K562 (cell line): ENCODE results near the gene THRSP.

Experiments
- CREM ChIP-seq: IDR thresholded peaks from 2 replicates; pipeline ENCODE4 v1.6.1; 2014; ENCODE audit warnings: antibody characterized with exemption, low read depth
- EZH2 ChIP-seq: IDR thresholded peaks from 2 replicates; pipeline ENCODE4 v1.6.1; 2012; ENCODE audit warnings: low read depth, mild to moderate bottlenecking, inconsistent platforms, low read length, borderline replicate concordance
- MECOM ChIP-seq: fragments of 250-450 bp; sonication (Bioruptor Pico); IDR thresholded peaks from 2 replicates; pipeline ENCODE4 v1.8.0; 2022; ENCODE audit warnings: inconsistent platforms
- POLR2AphosphoS5 ChIP-seq: IDR thresholded peaks from 2 replicates; pipeline ENCODE4 v1.6.1; 2011; ENCODE audit warnings: mild to moderate bottlenecking, low read depth, low read length, moderate library complexity; ENCODE audit not compliant: control insufficient read depth, insufficient read depth
- PPARD ChIP-seq: fragments of 250-450 bp; sonication (Bioruptor Pico); IDR thresholded peaks from 2 replicates; pipeline ENCODE4 v1.8.0; 2022; ENCODE audit warnings: inconsistent platforms, mild to moderate bottlenecking, moderate library complexity
- SIN3A ChIP-seq, 2 experiments: fragments of 150-350 bp in 1 of 2; IDR thresholded peaks; 2 replicates each; pipeline ENCODE4 v1.6.1; 2011 to 2016; ENCODE audit warnings: borderline replicate concordance in 2 of 2, low read depth in 2 of 2, low read length in 2 of 2, mild to moderate bottlenecking in 2 of 2, moderate library complexity in 2 of 2; ENCODE audit not compliant: control insufficient read depth in 1 of 2
- ZBTB40 ChIP-seq, 2 experiments: fragments of 450-650 bp in 1 of 2; sonication (generic) in 1 of 2; formaldehyde crosslinking in 1 of 2; IDR thresholded peaks; 2 replicates each; pipeline versions ENCODE4 v1.7.1 to v1.9.0; 2016 to 2022; ENCODE audit warnings: inconsistent platforms in 1 of 2, mild to moderate bottlenecking in 1 of 2, missing genetic modification reagents in 1 of 2
- ZNF436 ChIP-seq: fragments of 250-450, 450-650 bp; sonication (Bioruptor Pico); formaldehyde crosslinking; IDR thresholded peaks from 2 replicates; pipeline ENCODE4 v1.7.0; 2020; ENCODE audit warnings: mild to moderate bottlenecking
- TF ChIP-seq, protein P1 (sequence below), 3 experiments: IDR thresholded peaks in 2 of 3; conservative IDR thresholded peaks in 1 of 3; 2 replicates each; pipeline ENCODE4 v1.5.1; 2011 to 2012; ENCODE audit warnings: low read length in 3 of 3, mild to moderate bottlenecking in 3 of 3, control low read depth in 2 of 3, improper control_type of control experiment in 1 of 3, inconsistent platforms in 1 of 3, low read depth in 1 of 3, mixed read lengths in 1 of 3, moderate library complexity in 1 of 3; ENCODE audit not compliant: insufficient read depth in 2 of 3
- TF ChIP-seq, protein P2 (sequence below): fragments of 250-450 bp; sonication (Bioruptor Pico); IDR thresholded peaks from 2 replicates; pipeline ENCODE4 v1.4.0; 2020

- TF ChIP-seq SIN3A (IDR thresholded peaks at IDR 0.05; ENCODE audit: borderline replicate concordance in 2 of 2, control insufficient read depth in 1 of 2, low read depth in 2 of 2, low read length in 2 of 2) (no peak), EZH2 (no peak), POLR2AphosphoS5 (no peak), ZBTB40 (IDR thresholded peaks at IDR 0.05) (no peak), ZBTB40 (CRISPR knock-in tag; IDR thresholded peaks at IDR 0.05) (no peak), CREM (no peak), PPARD (CRISPR knock-in tag) (no peak), MECOM (CRISPR knock-in tag) (no peak), ZNF436 (CRISPR knock-in tag) (no peak)
- TF ChIP-seq, protein P1, sequence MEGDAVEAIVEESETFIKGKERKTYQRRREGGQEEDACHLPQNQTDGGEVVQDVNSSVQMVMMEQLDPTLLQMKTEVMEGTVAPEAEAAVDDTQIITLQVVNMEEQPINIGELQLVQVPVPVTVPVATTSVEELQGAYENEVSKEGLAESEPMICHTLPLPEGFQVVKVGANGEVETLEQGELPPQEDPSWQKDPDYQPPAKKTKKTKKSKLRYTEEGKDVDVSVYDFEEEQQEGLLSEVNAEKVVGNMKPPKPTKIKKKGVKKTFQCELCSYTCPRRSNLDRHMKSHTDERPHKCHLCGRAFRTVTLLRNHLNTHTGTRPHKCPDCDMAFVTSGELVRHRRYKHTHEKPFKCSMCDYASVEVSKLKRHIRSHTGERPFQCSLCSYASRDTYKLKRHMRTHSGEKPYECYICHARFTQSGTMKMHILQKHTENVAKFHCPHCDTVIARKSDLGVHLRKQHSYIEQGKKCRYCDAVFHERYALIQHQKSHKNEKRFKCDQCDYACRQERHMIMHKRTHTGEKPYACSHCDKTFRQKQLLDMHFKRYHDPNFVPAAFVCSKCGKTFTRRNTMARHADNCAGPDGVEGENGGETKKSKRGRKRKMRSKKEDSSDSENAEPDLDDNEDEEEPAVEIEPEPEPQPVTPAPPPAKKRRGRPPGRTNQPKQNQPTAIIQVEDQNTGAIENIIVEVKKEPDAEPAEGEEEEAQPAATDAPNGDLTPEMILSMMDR (IDR thresholded peaks at IDR 0.05 in 2 of 3, conservative IDR thresholded peaks at IDR 0.05 in 1 of 3; ENCODE audit: insufficient read depth in 2 of 3, low read depth in 1 of 3, low read length in 3 of 3): no peak
- TF ChIP-seq, protein P2, sequence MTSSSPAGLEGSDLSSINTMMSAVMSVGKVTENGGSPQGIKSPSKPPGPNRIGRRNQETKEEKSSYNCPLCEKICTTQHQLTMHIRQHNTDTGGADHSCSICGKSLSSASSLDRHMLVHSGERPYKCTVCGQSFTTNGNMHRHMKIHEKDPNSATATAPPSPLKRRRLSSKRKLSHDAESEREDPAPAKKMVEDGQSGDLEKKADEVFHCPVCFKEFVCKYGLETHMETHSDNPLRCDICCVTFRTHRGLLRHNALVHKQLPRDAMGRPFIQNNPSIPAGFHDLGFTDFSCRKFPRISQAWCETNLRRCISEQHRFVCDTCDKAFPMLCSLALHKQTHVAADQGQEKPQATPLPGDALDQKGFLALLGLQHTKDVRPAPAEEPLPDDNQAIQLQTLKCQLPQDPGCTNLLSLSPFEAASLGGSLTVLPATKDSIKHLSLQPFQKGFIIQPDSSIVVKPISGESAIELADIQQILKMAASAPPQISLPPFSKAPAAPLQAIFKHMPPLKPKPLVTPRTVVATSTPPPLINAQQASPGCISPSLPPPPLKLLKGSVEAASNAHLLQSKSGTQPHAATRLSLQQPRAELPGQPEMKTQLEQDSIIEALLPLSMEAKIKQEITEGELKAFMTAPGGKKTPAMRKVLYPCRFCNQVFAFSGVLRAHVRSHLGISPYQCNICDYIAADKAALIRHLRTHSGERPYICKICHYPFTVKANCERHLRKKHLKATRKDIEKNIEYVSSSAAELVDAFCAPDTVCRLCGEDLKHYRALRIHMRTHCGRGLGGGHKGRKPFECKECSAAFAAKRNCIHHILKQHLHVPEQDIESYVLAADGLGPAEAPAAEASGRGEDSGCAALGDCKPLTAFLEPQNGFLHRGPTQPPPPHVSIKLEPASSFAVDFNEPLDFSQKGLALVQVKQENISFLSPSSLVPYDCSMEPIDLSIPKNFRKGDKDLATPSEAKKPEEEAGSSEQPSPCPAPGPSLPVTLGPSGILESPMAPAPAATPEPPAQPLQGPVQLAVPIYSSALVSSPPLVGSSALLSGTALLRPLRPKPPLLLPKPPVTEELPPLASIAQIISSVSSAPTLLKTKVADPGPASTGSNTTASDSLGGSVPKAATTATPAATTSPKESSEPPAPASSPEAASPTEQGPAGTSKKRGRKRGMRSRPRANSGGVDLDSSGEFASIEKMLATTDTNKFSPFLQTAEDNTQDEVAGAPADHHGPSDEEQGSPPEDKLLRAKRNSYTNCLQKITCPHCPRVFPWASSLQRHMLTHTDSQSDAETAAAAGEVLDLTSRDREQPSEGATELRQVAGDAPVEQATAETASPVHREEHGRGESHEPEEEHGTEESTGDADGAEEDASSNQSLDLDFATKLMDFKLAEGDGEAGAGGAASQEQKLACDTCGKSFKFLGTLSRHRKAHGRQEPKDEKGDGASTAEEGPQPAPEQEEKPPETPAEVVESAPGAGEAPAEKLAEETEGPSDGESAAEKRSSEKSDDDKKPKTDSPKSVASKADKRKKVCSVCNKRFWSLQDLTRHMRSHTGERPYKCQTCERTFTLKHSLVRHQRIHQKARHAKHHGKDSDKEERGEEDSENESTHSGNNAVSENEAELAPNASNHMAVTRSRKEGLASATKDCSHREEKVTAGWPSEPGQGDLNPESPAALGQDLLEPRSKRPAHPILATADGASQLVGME (CRISPR knock-in tag): no peak
Observed at GRCh38 chr11:78030429-78031325, 33.0 kb upstream of the THRSP start.
